ENCODE results near the gene PTPRM. TPM values are rescaled to one million over a fixed set of nuclear protein-coding genes. Genes with fewer than 3 reads are reported as not detected.

PTPRM gene
- total RNA-seq, 1 experiment from 2014 or later: 14.5 TPM

DNA sequence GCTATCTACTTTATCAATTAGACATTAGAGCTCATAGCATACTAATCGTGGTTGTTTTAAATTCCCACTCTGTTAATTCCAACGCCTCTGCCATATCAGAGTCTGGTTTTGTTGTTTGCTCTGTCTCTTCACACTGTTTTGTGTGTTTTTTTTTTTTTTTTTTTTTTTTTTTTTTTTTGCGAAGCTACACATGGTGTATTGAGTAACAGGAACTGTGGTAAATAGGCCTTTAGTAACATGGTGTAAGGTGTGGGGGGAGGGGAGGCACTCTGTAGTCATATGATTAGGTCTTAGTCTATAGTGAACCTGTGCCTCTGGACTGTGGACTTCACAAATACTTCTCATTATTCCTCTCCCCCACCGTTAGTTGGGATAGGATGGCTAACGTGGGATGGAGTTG is 671.4 kb downstream of the PTPRM start:
- CTCF ChIA-PET: no interaction called here
- Histone ChIP-seq H3K9me2 (ENCODE audit: insufficient read depth) (no peaks in the 10 kb centered on the region), H3K9ac (ENCODE audit: low read length) (no peak overlapping the region), H3K4me1 (ENCODE audit: control insufficient read depth in 1 of 2, insufficient read depth in 2 of 2, low read length in 2 of 2) (no peaks in the 10 kb centered on the region), H3K79me2 (ENCODE audit: insufficient read depth, low read length) (no peaks in the 10 kb centered on the region), H3K4me3 (replicated peaks in 1 of 2; ENCODE audit: low read depth in 1 of 2, low read length in 2 of 2) (no peak overlapping the region), H3K27me3 (ENCODE audit: insufficient read depth, low read length) (peaks cover 9% of the 10 kb centered on the region), H3K4me2 (ENCODE audit: low read length) (no peak overlapping the region), H3K27ac (ENCODE audit: low read depth, low read length) (no peak overlapping the region), H3K9me3 (ENCODE audit: control insufficient read depth in 1 of 2, insufficient read depth in 1 of 2, low read depth in 1 of 2, low read length in 2 of 2) (no peaks in the 10 kb centered on the region), H3K36me3 (ENCODE audit: control insufficient read depth in 1 of 2, insufficient read depth in 2 of 2, low read length in 2 of 2) (no peaks in the 10 kb centered on the region), H4K20me1 (ENCODE audit: insufficient read depth) (no peaks in the 10 kb centered on the region; the same call in 1 of the 2 replicates), H2AFZ (ENCODE audit: low read depth, low read length, poor library complexity, severe bottlenecking) (no peak overlapping the region)
- POLR2A ChIA-PET: no interaction called here
- BruUV-seq (replicated peaks): no TSS peak
- RAD21 ChIA-PET (ENCODE audit: low non-redundant PET in 1 of 2, low total read pairs in 2 of 2, uncharacterized antibody in 2 of 2, unreplicated experiment in 2 of 2): no interaction called here
- TF ChIP-seq, protein P1, sequence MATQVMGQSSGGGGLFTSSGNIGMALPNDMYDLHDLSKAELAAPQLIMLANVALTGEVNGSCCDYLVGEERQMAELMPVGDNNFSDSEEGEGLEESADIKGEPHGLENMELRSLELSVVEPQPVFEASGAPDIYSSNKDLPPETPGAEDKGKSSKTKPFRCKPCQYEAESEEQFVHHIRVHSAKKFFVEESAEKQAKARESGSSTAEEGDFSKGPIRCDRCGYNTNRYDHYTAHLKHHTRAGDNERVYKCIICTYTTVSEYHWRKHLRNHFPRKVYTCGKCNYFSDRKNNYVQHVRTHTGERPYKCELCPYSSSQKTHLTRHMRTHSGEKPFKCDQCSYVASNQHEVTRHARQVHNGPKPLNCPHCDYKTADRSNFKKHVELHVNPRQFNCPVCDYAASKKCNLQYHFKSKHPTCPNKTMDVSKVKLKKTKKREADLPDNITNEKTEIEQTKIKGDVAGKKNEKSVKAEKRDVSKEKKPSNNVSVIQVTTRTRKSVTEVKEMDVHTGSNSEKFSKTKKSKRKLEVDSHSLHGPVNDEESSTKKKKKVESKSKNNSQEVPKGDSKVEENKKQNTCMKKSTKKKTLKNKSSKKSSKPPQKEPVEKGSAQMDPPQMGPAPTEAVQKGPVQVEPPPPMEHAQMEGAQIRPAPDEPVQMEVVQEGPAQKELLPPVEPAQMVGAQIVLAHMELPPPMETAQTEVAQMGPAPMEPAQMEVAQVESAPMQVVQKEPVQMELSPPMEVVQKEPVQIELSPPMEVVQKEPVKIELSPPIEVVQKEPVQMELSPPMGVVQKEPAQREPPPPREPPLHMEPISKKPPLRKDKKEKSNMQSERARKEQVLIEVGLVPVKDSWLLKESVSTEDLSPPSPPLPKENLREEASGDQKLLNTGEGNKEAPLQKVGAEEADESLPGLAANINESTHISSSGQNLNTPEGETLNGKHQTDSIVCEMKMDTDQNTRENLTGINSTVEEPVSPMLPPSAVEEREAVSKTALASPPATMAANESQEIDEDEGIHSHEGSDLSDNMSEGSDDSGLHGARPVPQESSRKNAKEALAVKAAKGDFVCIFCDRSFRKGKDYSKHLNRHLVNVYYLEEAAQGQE (IDR thresholded peaks at IDR 0.05; ENCODE audit: low read depth): no peak
- no peak for TF ChIP-seq YY1 (IDR thresholded peaks at IDR 0.05; ENCODE audit: extremely low read depth, insufficient replicate concordance, low read depth, low read length)
- no peak for TF ChIP-seq JUND (IDR thresholded peaks at IDR 0.05)
- no peak for TF ChIP-seq POLR2AphosphoS5 (IDR thresholded peaks at IDR 0.05; ENCODE audit: low read depth, low read length)
- no peak for TF ChIP-seq EGR1 (IDR thresholded peaks at IDR 0.05; ENCODE audit: low read depth)
- TF ChIP-seq, protein P2, sequence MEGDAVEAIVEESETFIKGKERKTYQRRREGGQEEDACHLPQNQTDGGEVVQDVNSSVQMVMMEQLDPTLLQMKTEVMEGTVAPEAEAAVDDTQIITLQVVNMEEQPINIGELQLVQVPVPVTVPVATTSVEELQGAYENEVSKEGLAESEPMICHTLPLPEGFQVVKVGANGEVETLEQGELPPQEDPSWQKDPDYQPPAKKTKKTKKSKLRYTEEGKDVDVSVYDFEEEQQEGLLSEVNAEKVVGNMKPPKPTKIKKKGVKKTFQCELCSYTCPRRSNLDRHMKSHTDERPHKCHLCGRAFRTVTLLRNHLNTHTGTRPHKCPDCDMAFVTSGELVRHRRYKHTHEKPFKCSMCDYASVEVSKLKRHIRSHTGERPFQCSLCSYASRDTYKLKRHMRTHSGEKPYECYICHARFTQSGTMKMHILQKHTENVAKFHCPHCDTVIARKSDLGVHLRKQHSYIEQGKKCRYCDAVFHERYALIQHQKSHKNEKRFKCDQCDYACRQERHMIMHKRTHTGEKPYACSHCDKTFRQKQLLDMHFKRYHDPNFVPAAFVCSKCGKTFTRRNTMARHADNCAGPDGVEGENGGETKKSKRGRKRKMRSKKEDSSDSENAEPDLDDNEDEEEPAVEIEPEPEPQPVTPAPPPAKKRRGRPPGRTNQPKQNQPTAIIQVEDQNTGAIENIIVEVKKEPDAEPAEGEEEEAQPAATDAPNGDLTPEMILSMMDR (IDR thresholded peaks at IDR 0.05 in 2 of 3, conservative IDR thresholded peaks at IDR 0.05 in 1 of 3; ENCODE audit: borderline replicate concordance in 1 of 3, insufficient read depth in 1 of 3, low read depth in 2 of 3, low read length in 2 of 3): no peak
- TF ChIP-seq EZH2 (IDR thresholded peaks at IDR 0.05): no peak
- no peak for TF ChIP-seq ZFX (IDR thresholded peaks at IDR 0.05)
- TF ChIP-seq RAD21 (IDR thresholded peaks at IDR 0.05; ENCODE audit: low read depth): no peak
- no peak for TF ChIP-seq SIN3A (IDR thresholded peaks at IDR 0.05; ENCODE audit: low read depth)
- no peak for TF ChIP-seq TCF7L2 (IDR thresholded peaks at IDR 0.05; ENCODE audit: borderline replicate concordance, extremely low read depth, insufficient read depth, insufficient read length)
- TF ChIP-seq SRF (IDR thresholded peaks at IDR 0.05; ENCODE audit: low read depth): no peak
- no peak for TF ChIP-seq CBX3 (IDR thresholded peaks at IDR 0.05; ENCODE audit: low read depth)
- no peak for TF ChIP-seq FOSL1 (IDR thresholded peaks at IDR 0.05; ENCODE audit: low read depth)
- no peak for TF ChIP-seq ELF1 (IDR thresholded peaks at IDR 0.05; ENCODE audit: borderline replicate concordance, low read depth)
- no peak for TF ChIP-seq SP1 (IDR thresholded peaks at IDR 0.05; ENCODE audit: low read depth)
- ATAC-seq (no peak), DNase-seq (ENCODE audit: low read depth, low spot score) (no peak)
- intact Hi-C loops (cut with micrococcal nuclease): no loop called here

All from HCT116 (cell line).